NT2/D1 (cell line): Measurements from ENCODE around the gene FBXL4.

Source experiments
- SUZ12 ChIP-seq: IDR thresholded peaks from 2 replicates; pipeline ENCODE4 v1.6.1; 2011; ENCODE audit not compliant: insufficient read length, insufficient read depth; ENCODE audit errors: extremely low read depth
- YY1 ChIP-seq: IDR thresholded peaks from 2 replicates; pipeline ENCODE4 v1.6.1; 2011; ENCODE audit not compliant: insufficient read length, insufficient read depth
- ZNF274 ChIP-seq: IDR thresholded peaks from 2 replicates; pipeline ENCODE4 v1.6.1; 2011; ENCODE audit warnings: mild to moderate bottlenecking, low read depth, low read length

DNA sequence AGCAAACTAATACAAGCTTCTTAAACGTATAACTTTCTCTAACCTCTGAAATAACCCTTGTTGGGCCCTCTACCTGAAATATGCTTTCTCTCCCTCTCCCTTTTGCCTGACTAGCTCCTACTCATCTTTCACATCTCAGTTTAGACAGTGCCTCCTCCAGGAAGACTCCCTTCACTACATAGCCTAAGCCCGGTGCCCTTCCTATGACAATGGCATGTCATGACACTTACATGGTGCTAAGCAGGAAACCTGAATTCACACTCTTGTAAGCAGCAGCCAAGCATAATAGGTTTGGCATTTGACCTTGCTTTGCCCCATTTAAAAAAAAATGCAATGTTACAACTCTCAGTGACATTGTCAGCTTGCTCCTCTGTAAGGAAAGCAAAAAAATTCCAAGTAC, 33.1 kb upstream of the FBXL4 start:
- no peak for TF ChIP-seq YY1
- no peak for TF ChIP-seq SUZ12
- no peak for TF ChIP-seq ZNF274
